MM.1S (cell line): ENCODE data around the gene FBXO42.

Experiments
- CTCF ChIP-seq: fragments of 300-600 bp; sonication (generic); IDR thresholded peaks from 2 replicates; pipeline ENCODE4 v1.5.1; 2016; ENCODE audit warnings: antibody characterized with exemption, low read length, mixed read lengths
- EZH2 ChIP-seq: fragments of 300-600 bp; sonication (generic); optimal IDR thresholded peaks from 2 replicates; pipeline ENCODE3; 2017; ENCODE audit warnings: low read depth, mild to moderate bottlenecking, antibody characterized with exemption, low read length, mixed read lengths
- EZH2phosphoT487 ChIP-seq: fragments of 300-600 bp; sonication (generic); IDR thresholded peaks from 2 replicates; pipeline ENCODE4 v1.6.1; 2018; ENCODE audit warnings: antibody characterized with exemption, low read length

GRCh38 chr1:16242556-16243214 lies 109.6 kb downstream of the FBXO42 start:
- TF ChIP-seq CTCF, result no peak
- TF ChIP-seq EZH2, result no peak
- TF ChIP-seq EZH2phosphoT487, result no peak
